ENCODE results near the gene MARCHF9.
"Not testable (repeated sequence)": the region's sequence is repeated elsewhere in the genome, so short reads cannot be mapped to it uniquely, and the experiment has no call there.

MARCHF9 gene

GRCh38 chr12:57769594-57769993 is 14.7 kb downstream of the MARCHF9 start:
- peaks cover 24% of the 10 kb centered on the region for H3K36me3 ChIP-seq
- DNase-seq: no peak
- TF ChIP-seq CTCF (IDR thresholded peaks at IDR 0.05; ENCODE audit: low read depth, low read length): no peak
- no peak overlapping the region for H3K4me3 ChIP-seq (ENCODE audit: low read depth, low read length)
- peaks cover 25% of the 10 kb centered on the region for H3K27me3 ChIP-seq
- H3K4me1 ChIP-seq: peaks cover 5% of the 10 kb centered on the region; the same call in 1 of the 2 replicates
- no peaks in the 10 kb centered on the region for H3K9me3 ChIP-seq

GRCh38 chr12:57770734-57771133 is 15.8 kb downstream of the MARCHF9 start:
- Histone ChIP-seq H3K36me3 (peaks cover 24% of the 10 kb centered on the region), H3K4me3 (ENCODE audit: low read depth, low read length) (peak overlapping the region; percentile 96), H3K9me3 (no peaks in the 10 kb centered on the region), H3K4me1 (peaks cover 5% of the 10 kb centered on the region; the same call in 1 of the 2 replicates), H3K27me3 (peaks cover 14% of the 10 kb centered on the region)
- no peak for DNase-seq
- TF ChIP-seq CTCF (IDR thresholded peaks at IDR 0.05; ENCODE audit: low read depth, low read length): no peak

- Histone ChIP-seq H3K4me1 (peaks cover 5% of the 10 kb centered on the region; the same call in 1 of the 2 replicates), H3K9me3 (no peaks in the 10 kb centered on the region), H3K36me3 (peaks cover 24% of the 10 kb centered on the region), H3K4me3 (ENCODE audit: low read depth, low read length) (peak overlapping the region; percentile 96), H3K27me3 (peaks cover 8% of the 10 kb centered on the region)
- no peak for TF ChIP-seq CTCF (IDR thresholded peaks at IDR 0.05; ENCODE audit: low read depth, low read length)
- peak; percentile 92 for DNase-seq
These were observed 16.5 kb downstream of the MARCHF9 start for GRCh38 chr12:57771236-57771872.

- H3K36me3 ChIP-seq: peaks cover 24% of the 10 kb centered on the region
- no peaks in the 10 kb centered on the region for H3K9me3 ChIP-seq
- peak within 1 kb of the TSS; percentile 96 for H3K4me3 ChIP-seq (ENCODE audit: low read depth, low read length)
- H3K4me1 ChIP-seq: peaks cover 2% of the 10 kb centered on the region; the same call in 1 of the 2 replicates
- peaks cover 2% of the 10 kb centered on the region; the same call in 1 of the 2 replicates for H3K27me3 ChIP-seq
- no peak for TF ChIP-seq CTCF (IDR thresholded peaks at IDR 0.05; ENCODE audit: low read depth, low read length)
- peak; percentile 96 for DNase-seq
These were observed 17.0 kb downstream of the MARCHF9 start, which contains the start of gene METTL1 for GRCh38 chr12:57771873-57772428. Gene METTL1 (minus strand): TSS chr12:57772105. CDS start chr12:57772083, 22 bp downstream.

GRCh38 chr12:57772429-57773322 is 17.8 kb downstream of the MARCHF9 start, which contains the start of gene EEF1AKMT3:
Gene EEF1AKMT3 (plus strand): TSS chr12:57772614. CDS start chr12:57772725, 111 bp downstream.
- DNase-seq: peak; percentile 71

GRCh38 chr12:57774634-57775033 is 19.7 kb downstream of the MARCHF9 start:
- not testable (repeated sequence) for DNase-seq; H3K9me3 ChIP-seq; H3K4me3 ChIP-seq (ENCODE audit: low read depth, low read length); H3K27me3 ChIP-seq; H3K4me1 ChIP-seq
- H3K36me3 ChIP-seq: peaks cover 14% of the 10 kb centered on the region

More at GRCh38 chr12:57772429-57773322, 17.8 kb downstream of the MARCHF9 start, which contains the start of gene EEF1AKMT3:
- H3K4me3 ChIP-seq (ENCODE audit: low read depth, low read length): peak within 1 kb of the TSS; percentile 96
- H3K9me3 ChIP-seq: no peaks in the 10 kb centered on the region
- H3K36me3 ChIP-seq: peaks cover 24% of the 10 kb centered on the region
- no peaks in the 10 kb centered on the region for H3K27me3 ChIP-seq
- TF ChIP-seq CTCF (IDR thresholded peaks at IDR 0.05; ENCODE audit: low read depth, low read length): no peak
- H3K4me1 ChIP-seq: no peaks in the 10 kb centered on the region

Measured in BE2C (cell line).